NCI-H1436 (cell line): ENCODE data around the gene GABBR1.

Experiments
- DNase-seq: peaks from one replicate; lab custom pipeline; 2025; lab: John Stamatoyannopoulos, UW

GABBR1 gene

GRCh38 chr6:29566856-29567255, 66.1 kb downstream of the GABBR1 start:
- no peak for DNase-seq

GRCh38 chr6:29564875-29565274, 68.1 kb downstream of the GABBR1 start:
- DNase-seq: no peak

- DNase-seq: no peak
Observed at GRCh38 chr6:29563435-29563965, 69.5 kb downstream of the GABBR1 start.

- DNase-seq: no peak
Observed at GRCh38 chr6:29561606-29562181, 71.3 kb downstream of the GABBR1 start.

GRCh38 chr6:29561091-29561490, 71.9 kb downstream of the GABBR1 start:
- no peak for DNase-seq

GRCh38 chr6:29559524-29560287, 73.3 kb downstream of the GABBR1 start, which contains the start of gene UBD:
UBD (minus strand) TSS chr6:29559732; CDS start chr6:29559701, 31 bp downstream.
- DNase-seq: no peak

GRCh38 chr6:29558439-29559079, 74.4 kb downstream of the GABBR1 start:
- no peak for DNase-seq

GRCh38 chr6:29557320-29557719, 75.7 kb downstream of the GABBR1 start:
- no peak for DNase-seq

GRCh38 chr6:29554764-29555163, 78.2 kb downstream of the GABBR1 start:
- no peak for DNase-seq

- no peak for DNase-seq
Observed at GRCh38 chr6:29553268-29554057, 79.5 kb downstream of the GABBR1 start.

GRCh38 chr6:29552512-29553051, 80.4 kb downstream of the GABBR1 start:
- no peak for DNase-seq

GRCh38 chr6:29547573-29547972, 85.4 kb downstream of the GABBR1 start:
- DNase-seq: no peak

- DNase-seq: no peak
Observed at GRCh38 chr6:29537714-29538403, 95.1 kb downstream of the GABBR1 start.

GRCh38 chr6:29532320-29532951, 100.5 kb downstream of the GABBR1 start:
- DNase-seq: no peak

- DNase-seq: no peak
Observed at GRCh38 chr6:29531668-29532067, 101.3 kb downstream of the GABBR1 start.

- DNase-seq: no peak
Observed at GRCh38 chr6:29530671-29531310, 102.2 kb downstream of the GABBR1 start.

- no peak for DNase-seq
Observed at GRCh38 chr6:29529956-29530355, 103.0 kb downstream of the GABBR1 start.

- DNase-seq: no peak
Observed at GRCh38 chr6:29528988-29529560, 103.9 kb downstream of the GABBR1 start.

- no peak for DNase-seq
Observed at GRCh38 chr6:29528300-29528931, 104.6 kb downstream of the GABBR1 start.
